GM23248 (cell line): ENCODE data around the gene VTI1A.

Source experiments
- EZH2 ChIP-seq: fragments of 200-600 bp; sonication (generic); IDR thresholded peaks from 2 replicates; pipeline ENCODE4 v1.6.1; 2018; ENCODE audit warnings: antibody characterized with exemption, mild to moderate bottlenecking; ENCODE audit not compliant: insufficient read depth, poor library complexity, severe bottlenecking
- EZH2phosphoT487 ChIP-seq: fragments of 200-600 bp; sonication (generic); IDR thresholded peaks from 2 replicates; pipeline ENCODE4 v1.6.1; 2018; ENCODE audit warnings: antibody characterized with exemption, moderate library complexity, mild to moderate bottlenecking, low read depth; ENCODE audit not compliant: insufficient read depth

GRCh38 chr10:112750427-112751167 lies 303.6 kb downstream of the VTI1A start:
- TF ChIP-seq EZH2phosphoT487 (no peak), EZH2 (no peak)
